Fibroblast of lung (primary cell): Measurements from ENCODE around the gene LSM11. TPM values are rescaled to one million over a fixed set of nuclear protein-coding genes. Genes with fewer than 3 reads are reported as not detected.

Source experiments
- DNase-seq, 2 donors: peaks; one replicate each; pipeline versions ENCODE4 v3.0.0 to v3.0.0-alpha.2; 2010; ENCODE audit warnings: low read depth in 2 of 2
- H2AFZ ChIP-seq: 2 replicates; pipeline ENCODE4 v1.5.1; 2012; ENCODE audit warnings: low read length, control low read depth, inconsistent platforms
- H3K27ac ChIP-seq: 2 replicates; pipeline ENCODE4 v1.5.1; 2011; ENCODE audit warnings: low read length, control low read depth; ENCODE audit not compliant: insufficient read depth
- H3K27me3 ChIP-seq: 2 replicates; pipeline ENCODE4 v1.5.1; 2011; ENCODE audit warnings: mild to moderate bottlenecking, low read length; ENCODE audit not compliant: control insufficient read depth, insufficient read depth
- H3K36me3 ChIP-seq: 2 replicates; pipeline ENCODE4 v1.5.1; 2011; ENCODE audit warnings: low read length; ENCODE audit not compliant: control insufficient read depth, insufficient read depth
- H3K4me1 ChIP-seq: 2 replicates; pipeline ENCODE4 v1.5.1; 2011; ENCODE audit warnings: low read length; ENCODE audit not compliant: control insufficient read depth, insufficient read depth; ENCODE audit errors: extremely low read depth
- H3K4me2 ChIP-seq: 2 replicates; pipeline ENCODE4 v1.5.1; 2011; ENCODE audit warnings: low read length, control low read depth; ENCODE audit not compliant: insufficient read depth; ENCODE audit errors: extremely low read depth
- H3K4me3 ChIP-seq, 4 experiments: fragments of 200-600 bp in 1 of 4; sonication (generic) in 1 of 4; replicated peaks in 1 of 4; 2 replicates each; pipeline ENCODE4 v1.5.1; 2011 to 2016; ENCODE audit warnings: low read length in 4 of 4, low read depth in 3 of 4, mild to moderate bottlenecking in 3 of 4, control low read depth in 2 of 4, inconsistent platforms in 1 of 4, mixed read lengths in 1 of 4; ENCODE audit not compliant: insufficient read depth in 1 of 4; ENCODE audit errors: control extremely low read depth in 1 of 4
- H3K79me2 ChIP-seq: 2 replicates; pipeline ENCODE4 v1.5.1; 2012; ENCODE audit warnings: mild to moderate bottlenecking, low read length, inconsistent platforms; ENCODE audit not compliant: control insufficient read depth, insufficient read depth
- H3K9ac ChIP-seq: 2 replicates; pipeline ENCODE4 v1.5.1; 2011; ENCODE audit warnings: mild to moderate bottlenecking, low read length, control low read depth; ENCODE audit not compliant: insufficient read depth
- H3K9me3 ChIP-seq: 2 replicates; pipeline ENCODE4 v1.5.1; 2012; ENCODE audit warnings: low read depth, low read length; ENCODE audit not compliant: control insufficient read depth, insufficient read depth
- H4K20me1 ChIP-seq: 2 replicates; pipeline ENCODE4 v1.5.1; 2011; ENCODE audit warnings: low read length; ENCODE audit not compliant: control insufficient read depth, insufficient read depth; ENCODE audit errors: extremely low read depth
- CTCF ChIP-seq, 2 donors: IDR thresholded peaks in 1 of 2; conservative IDR thresholded peaks in 1 of 2; 1 replicate in 1 of 2; 2 replicates in 1 of 2; pipeline ENCODE4 v1.5.1; 2011 to 2012; ENCODE audit warnings: low read length in 2 of 2, control low read depth in 1 of 2, inconsistent platforms in 1 of 2, low read depth in 1 of 2, mild to moderate bottlenecking in 1 of 2
- EZH2 ChIP-seq: IDR thresholded peaks from 2 replicates; pipeline ENCODE4 v1.5.1; 2012; ENCODE audit warnings: low read length, control low read depth, mild to moderate bottlenecking; ENCODE audit errors: missing control alignments
- polyA plus RNA-seq, 2 donors: library from polyadenylated mRNA; depleted of rRNA in 1 of 2; stranded (reverse) in 1 of 2; unstranded in 1 of 2; fragments of >200 nt; gene quantifications; 2 replicates each; pipeline ENCODE4 v1.2.1, GENCODE V29; 2011 to 2012; ENCODE audit warnings: missing spikeins in 1 of 2
- total RNA-seq: library from RNA; depleted of rRNA; stranded (reverse); fragments of >200 nt; gene quantifications from 2 replicates; pipeline ENCODE4 v1.2.1, GENCODE V29; 2014

LSM11 gene
- total and polyA plus RNA-seq, 2 donors (not counting 1 experiment from before 2014, with no cell fraction given) = 2.1 to 2.5 TPM

DNA sequence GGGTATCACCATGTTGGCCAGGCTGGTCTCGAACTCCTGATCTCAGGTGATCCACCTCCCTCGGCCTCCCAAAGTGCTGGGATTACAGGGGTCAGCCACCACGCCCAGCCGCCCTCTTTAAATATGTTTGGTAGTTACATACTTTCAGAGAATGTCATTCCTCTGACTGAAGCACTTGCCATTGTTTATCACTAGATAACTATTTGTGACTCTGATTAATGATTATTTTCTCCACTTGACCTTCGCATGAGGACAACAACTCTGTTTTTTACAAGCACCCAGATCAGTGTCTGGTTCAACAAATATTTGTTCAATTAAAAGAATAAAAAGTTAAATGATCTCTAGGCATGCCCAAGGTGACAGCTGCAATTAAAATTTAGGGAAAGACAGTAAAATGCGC lies 59.2 kb downstream of the LSM11 start:
- H3K4me2 ChIP-seq = no peak overlapping the region
- no peak overlapping the region for H3K9ac ChIP-seq
- no peaks in the 10 kb centered on the region for H3K27me3 ChIP-seq
- no peaks in the 10 kb centered on the region for H3K79me2 ChIP-seq
- no peak for DNase-seq
- H3K4me1 ChIP-seq = no peaks in the 10 kb centered on the region
- H3K9me3 ChIP-seq = no peaks in the 10 kb centered on the region
- no peak overlapping the region for H2AFZ ChIP-seq
- H3K4me3 ChIP-seq = no peak overlapping the region
- peaks cover 2% of the 10 kb centered on the region for H3K36me3 ChIP-seq
- no peak overlapping the region for H3K27ac ChIP-seq
- TF ChIP-seq EZH2 (no peak), CTCF (conservative IDR thresholded peaks at IDR 0.05 in 1 of 2, IDR thresholded peaks at IDR 0.05 in 1 of 2; ENCODE audit: low read depth in 1 of 2, low read length in 2 of 2) (no peak)
- no peaks in the 10 kb centered on the region for H4K20me1 ChIP-seq

GRCh38 chr5:157808043-157808442 lies 64.5 kb downstream of the LSM11 start:
- H4K20me1 ChIP-seq = no peaks in the 10 kb centered on the region
- H3K4me1 ChIP-seq = no peaks in the 10 kb centered on the region
- H3K9me3 ChIP-seq = no peaks in the 10 kb centered on the region
- H3K27me3 ChIP-seq = no peaks in the 10 kb centered on the region
- H3K9ac ChIP-seq = no peak overlapping the region
- H2AFZ ChIP-seq = no peak overlapping the region
- H3K4me3 ChIP-seq = no peak overlapping the region
- TF ChIP-seq EZH2 (no peak), CTCF (conservative IDR thresholded peaks at IDR 0.05 in 1 of 2, IDR thresholded peaks at IDR 0.05 in 1 of 2; ENCODE audit: low read depth in 1 of 2, low read length in 2 of 2) (no peak)
- H3K4me2 ChIP-seq = no peak overlapping the region
- peaks cover 4% of the 10 kb centered on the region for H3K36me3 ChIP-seq
- no peak for DNase-seq
- H3K27ac ChIP-seq = no peak overlapping the region
- H3K79me2 ChIP-seq = no peaks in the 10 kb centered on the region

Other genes starting within 250 kb of the LSM11 start
- 13.0 and 17.7 TPM in 2 replicates for gene ADAM19, start 167.9 kb upstream of the LSM11 start, total RNA-seq
- gene ADAM19, start 167.9 kb upstream of the LSM11 start, polyA plus RNA-seq = 19.3 and 65.2 TPM in 2 replicates
- under 0.01 TPM in 1 of 2 replicates, not detected in the other for gene SOX30, start 91.3 kb upstream of the LSM11 start, total RNA-seq
- gene SOX30, start 91.3 kb upstream of the LSM11 start, polyA plus RNA-seq = 0.02 and 0.05 TPM in 2 replicates
- gene C5orf52, start 72.2 kb upstream of the LSM11 start, total RNA-seq = not detected in 2 replicates
- not detected in 2 replicates for gene C5orf52, start 72.2 kb upstream of the LSM11 start, polyA plus RNA-seq
- gene THG1L, start 12.3 kb upstream of the LSM11 start, total RNA-seq = 37.3 and 42.4 TPM in 2 replicates
- gene THG1L, start 12.3 kb upstream of the LSM11 start, polyA plus RNA-seq = 16.1 and 18.0 TPM in 2 replicates
- gene CLINT1, start 115.4 kb downstream of the LSM11 start, total RNA-seq = 65.2 and 82.4 TPM in 2 replicates
- gene CLINT1, start 115.4 kb downstream of the LSM11 start, polyA plus RNA-seq = 95.7 and 99.0 TPM in 2 replicates